NCI-H2171 (cell line): ENCODE measurements around the gene RBMS1.
A peak's percentile ranks its signal among the peaks of the same experiment; 100 is the strongest.
"Not testable (repeated sequence)": the region's sequence is repeated elsewhere in the genome, so short reads cannot be mapped to it uniquely, and the experiment has no call there.

Experiments used
- DNase-seq: peaks from one replicate; lab custom pipeline; 2025; lab: John Stamatoyannopoulos, UW

Gene RBMS1

GRCh38 chr2:160469621-160470204 is 23.9 kb downstream of the RBMS1 start:
- no peak for DNase-seq

DNA sequence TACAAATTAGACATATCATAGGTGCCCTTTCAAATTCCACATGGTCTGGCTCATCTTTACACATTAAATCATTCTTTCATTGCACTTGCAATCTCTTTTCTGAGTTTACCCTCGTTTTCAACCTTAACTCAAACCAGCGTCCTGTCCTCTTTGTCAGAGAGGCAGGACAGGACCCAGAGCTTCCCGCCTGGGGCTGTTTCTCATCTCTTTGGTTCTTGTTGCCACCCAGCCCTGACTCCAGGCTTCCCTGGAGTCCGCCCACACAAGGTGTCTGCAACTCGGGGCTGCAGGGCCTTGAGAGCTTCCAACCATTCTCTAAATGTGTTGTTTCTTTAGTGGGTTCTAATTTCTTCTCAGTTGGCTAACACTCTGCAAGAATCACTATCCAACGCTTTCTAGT is 24.4 kb downstream of the RBMS1 start:
- DNase-seq: no peak

DNA sequence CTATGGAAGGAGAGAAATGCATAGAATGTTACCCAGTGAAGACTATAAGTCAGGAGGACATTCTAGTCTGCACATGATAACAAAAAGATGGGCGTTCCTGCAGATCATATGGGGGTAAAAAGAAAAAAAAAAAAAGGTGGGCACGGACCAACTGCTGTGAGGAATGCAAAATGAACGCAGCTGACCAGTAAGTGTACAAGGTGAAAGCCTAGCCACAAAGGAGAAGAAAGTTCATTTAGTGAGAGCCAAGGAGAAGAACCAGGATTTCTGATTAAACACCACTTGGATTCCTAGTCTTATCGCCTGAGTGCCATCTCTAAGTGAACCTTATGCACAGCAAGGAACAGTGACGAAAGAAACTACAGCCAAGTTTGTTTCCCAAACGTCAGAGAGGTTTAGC is 26.5 kb downstream of the RBMS1 start:
- DNase-seq: no peak

DNA sequence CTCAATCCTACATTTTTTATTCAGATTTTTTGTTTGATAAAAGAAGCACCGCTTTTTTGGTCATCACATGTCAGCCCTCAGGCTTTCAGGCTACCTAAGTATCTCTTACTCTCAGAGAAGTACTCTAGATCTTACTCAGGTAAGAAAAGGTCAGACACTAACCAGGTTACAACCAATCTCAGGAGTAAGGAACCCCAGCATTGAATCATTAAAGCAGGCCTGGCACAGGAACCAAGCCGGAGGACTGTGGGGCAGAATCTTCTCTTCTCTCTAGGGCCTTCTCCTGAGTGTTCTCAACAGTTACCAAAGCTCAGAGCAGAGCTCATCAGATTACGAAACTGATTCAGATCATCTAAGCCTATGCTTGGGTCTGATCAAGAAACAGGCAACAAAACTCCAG is 28.2 kb downstream of the RBMS1 start:
- DNase-seq: no peak

DNA sequence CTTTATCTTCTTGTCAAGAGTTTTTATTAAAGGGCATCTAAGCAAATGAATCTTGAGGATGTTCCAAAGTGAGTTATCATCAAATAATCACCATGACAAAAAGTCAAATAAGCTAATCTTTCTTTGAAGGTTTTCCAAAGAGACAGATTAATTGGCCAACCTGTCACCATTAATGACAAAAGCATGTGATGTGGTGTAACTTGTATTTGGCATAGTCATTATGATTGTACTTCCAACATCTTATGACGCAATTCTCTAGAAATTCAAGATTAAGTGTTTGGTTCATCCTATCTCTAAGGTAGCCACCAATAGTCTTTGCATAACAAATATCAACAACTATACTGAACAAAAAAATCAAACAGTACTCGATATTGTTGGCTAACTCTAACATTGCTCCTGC is 28.6 kb downstream of the RBMS1 start:
- DNase-seq: no peak

DNA sequence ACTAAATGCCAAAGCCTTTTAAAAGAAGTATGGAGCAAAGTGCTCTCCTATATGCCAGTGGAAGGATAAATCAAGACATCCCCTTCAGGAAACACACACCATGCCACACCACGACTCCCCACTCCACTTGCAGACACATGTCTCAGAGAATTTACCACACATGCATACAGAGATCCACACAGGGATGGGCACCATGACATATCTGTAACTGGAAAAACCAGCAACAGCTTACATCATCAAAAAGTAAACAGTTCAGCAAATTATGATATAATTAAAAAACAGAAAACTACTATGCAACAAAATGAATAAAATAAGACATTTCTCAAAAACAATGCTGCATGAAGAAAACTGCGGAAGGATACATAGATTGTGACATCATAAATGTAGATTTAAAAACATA is 29.6 kb downstream of the RBMS1 start:
- DNase-seq: no peak

DNA sequence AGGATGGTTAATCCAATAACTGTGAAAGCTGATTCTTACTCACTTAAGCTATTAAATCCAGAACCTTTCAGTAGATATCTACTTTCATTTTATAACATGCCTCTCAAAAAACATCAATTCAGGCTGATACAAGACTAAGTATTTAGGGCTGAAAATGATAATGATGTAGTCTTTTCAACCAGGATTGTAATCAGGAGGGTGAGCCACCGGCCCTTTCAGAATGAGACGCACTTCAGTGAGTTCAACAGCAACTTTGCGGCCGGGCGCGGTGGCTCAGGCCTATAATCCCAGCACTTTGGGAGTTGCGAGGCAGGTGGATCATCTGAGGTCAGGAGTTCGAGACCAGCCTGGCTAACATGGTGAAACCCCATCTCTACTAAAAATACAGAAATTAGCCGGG is 30.4 kb downstream of the RBMS1 start:
- no peak for DNase-seq

GRCh38 chr2:160460333-160460731 is 33.3 kb downstream of the RBMS1 start:
- no peak for DNase-seq

GRCh38 chr2:160459538-160460332 is 33.9 kb downstream of the RBMS1 start:
- DNase-seq: no peak

GRCh38 chr2:160458718-160459453 is 34.7 kb downstream of the RBMS1 start:
- no peak for DNase-seq

DNA sequence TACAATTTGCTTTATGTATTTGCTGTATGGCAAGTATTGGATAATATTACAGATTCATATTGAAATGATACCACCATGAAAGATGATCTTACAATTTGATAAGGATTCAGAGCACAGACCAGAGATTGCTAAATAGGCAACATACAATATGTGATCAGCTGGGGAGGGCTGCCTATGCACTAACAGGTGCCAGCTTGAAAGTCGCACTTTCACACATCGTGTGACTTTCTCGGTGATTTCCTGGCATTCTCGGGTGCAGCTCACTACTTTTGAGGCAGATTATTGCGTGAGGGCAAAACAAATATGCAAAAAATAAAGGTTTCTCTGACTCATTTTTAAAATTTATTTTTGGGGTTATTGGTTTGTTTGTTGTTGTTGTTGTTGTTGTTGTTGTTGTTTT is 36.0 kb downstream of the RBMS1 start:
- no peak for DNase-seq

DNA sequence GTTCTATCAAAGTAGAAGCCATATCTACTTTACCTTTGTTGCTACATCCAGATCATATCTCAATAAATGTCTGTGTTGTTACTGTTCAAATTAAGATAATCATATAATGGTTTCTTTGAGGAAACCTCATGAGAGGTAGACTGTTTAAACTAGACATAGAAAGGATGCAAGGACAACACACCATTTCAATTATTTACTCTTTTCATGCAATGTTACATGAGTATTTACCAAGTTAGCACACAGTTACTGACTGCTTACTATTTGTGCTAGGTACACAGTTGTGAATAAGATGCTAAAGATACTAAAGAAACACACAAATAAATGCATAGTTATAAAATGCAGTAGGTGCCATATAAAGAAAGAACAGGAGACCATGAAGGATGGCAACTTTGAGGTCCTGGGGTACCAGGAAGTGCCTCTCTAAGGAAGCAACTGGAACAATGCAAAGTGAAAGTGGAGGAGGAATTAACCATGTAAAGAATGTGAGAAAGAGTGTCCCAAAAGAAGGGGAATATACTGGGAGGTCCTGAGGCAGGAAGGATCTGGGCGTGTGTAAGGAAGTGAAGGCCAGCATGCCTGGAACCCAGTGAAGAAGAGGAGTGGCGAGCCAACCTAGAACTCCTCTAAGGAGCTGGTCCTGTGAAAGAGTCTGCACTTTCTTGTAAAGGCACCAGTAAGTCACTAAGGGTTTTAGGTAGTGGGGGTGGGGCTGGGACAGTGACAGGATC is 39.4 kb downstream of the RBMS1 start:
- DNase-seq: no peak

DNA sequence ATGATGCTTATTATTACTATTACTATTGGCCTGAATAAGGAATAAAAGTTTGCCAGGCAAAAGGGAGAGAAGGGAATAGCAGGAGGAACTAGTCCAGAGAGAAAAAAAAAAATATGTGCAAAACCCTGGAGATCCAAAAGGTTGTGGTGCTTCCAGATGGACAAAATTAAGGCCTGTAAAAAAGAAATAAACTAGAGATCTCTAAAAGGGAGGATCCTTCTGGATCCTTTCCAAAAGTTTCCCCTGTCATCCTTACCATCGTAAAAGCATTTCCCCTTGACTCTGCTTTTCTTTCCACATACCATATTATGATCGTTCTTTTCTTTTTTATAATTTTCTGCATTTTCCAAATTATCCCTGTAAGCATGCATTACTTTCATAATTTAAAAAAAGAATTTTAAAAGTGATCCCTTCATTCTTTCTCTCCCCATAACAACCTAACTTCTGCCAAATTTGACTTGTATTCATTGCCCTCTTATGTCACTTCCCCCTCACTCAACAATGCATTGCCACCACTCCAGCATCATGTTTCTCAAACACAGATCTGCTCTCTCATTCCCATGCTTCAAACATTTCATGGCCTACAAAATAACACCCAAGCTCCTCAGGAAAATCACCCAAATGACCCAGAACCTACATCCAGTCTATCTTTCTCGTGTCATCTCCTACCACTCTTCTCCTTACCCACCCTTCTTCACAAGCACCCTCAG is 40.3 kb downstream of the RBMS1 start:
- no peak for DNase-seq

- no peak for DNase-seq
These were observed 43.1 kb downstream of the RBMS1 start for GRCh38 chr2:160450486-160450885.

- not testable (repeated sequence) for DNase-seq
These were observed 44.8 kb downstream of the RBMS1 start for GRCh38 chr2:160448821-160449220.

DNA sequence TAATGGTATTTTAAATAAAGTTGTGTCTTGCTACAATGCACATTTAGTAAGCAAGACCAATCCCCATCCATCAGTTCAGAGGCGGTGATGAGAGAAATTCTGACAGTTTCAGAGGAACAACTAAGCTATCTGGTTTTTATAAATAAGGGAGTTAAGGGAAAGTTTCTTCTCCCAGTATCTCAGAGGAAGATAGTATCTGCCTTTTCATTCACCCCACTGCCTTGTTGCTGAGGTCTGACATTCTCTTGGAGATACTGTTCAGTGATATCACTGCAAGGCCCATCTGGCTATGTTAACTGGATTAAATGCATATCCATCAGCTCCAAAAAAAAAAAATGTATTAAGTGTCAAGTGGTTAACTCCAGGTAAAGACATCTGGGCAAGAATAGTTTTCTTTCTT is 47.9 kb downstream of the RBMS1 start:
- peak; percentile 3 for DNase-seq

DNA sequence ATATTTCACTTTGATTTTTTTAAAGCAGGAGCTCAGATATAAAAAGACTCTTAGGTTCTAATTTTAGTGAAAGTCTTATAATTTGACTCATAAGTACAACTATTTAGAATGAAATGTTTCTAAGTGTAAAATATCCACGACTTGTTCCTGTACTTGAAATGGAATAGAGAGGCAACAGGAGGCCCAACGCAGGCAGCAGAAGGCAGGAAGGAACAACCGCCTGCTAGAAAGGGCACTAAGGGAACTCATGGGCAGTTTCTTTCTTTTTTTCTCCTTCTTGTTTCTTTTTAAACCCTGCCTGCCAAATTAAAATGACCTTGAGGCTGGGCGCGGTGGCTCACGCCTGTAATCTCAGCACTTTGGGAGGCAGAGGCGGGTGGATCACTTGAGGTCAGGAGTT is 51.0 kb downstream of the RBMS1 start:
- no peak for DNase-seq

DNA sequence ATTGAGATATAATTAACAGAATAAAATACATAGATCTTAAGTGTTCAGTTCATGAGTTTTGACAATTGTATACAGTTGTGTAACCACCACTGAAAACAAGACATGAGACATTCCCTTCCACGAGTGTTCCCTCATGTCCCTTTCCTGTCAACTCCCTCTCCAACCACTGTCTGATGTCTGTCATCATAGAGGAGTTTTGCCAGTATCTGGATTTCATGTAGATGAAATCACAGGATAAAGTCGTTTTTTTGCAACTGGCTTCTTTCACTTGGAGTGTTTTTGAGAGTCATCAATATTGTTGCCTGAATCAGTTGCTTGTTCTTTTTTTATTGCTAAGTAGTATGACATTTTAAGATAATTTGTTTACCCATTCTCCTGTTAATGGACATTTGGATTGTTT is 52.7 kb downstream of the RBMS1 start:
- DNase-seq: no peak

DNA sequence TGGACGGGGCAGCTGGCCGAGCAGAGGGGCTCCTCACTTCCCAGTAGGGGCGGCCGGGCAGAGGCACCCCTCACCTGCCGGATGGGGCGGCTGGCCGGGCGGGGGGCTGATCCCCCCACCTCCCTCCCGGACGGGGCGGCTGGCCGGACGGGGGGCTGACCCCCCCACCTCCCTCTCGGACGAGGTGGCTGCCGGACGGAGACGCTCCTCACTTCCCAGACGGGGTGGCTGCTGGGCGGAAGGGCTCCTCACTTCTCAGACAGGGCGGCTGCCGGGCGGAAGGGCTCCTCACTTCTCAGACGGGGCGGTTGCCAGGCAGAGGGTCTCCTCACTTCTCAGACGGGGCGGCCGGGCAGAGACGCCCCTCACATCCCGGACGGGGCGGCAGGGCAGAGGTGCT is 54.6 kb downstream of the RBMS1 start:
- not testable (repeated sequence) for DNase-seq

GRCh38 chr2:160437273-160437672 is 56.3 kb downstream of the RBMS1 start:
- no peak for DNase-seq

- no peak for DNase-seq
These were observed 59.2 kb downstream of the RBMS1 start for GRCh38 chr2:160434254-160434948.
